SK-N-SH (cell line): ENCODE data around the gene S100A2. TPM values are rescaled to one million over a fixed set of nuclear protein-coding genes. Genes with fewer than 3 reads are reported as not detected.

Source experiments
- CTCF ChIA-PET: fragments of 300-600, 350-600 bp; formaldehyde crosslinking; extraction: SDS; loops from one replicate; lab custom pipeline; 2021; lab: Yijun Ruan, JAX
- POLR2A ChIA-PET: fragments of 350-600 bp; sonication (Branson Sonifier 250); formaldehyde crosslinking; extraction: SDS; loops from one replicate; lab custom pipeline; 2020; ENCODE audit warnings: antibody characterized with exemption, inconsistent platforms; lab: Yijun Ruan, JAX
- DNase-seq: peaks from one replicate; pipeline ENCODE4 v3.0.0; 2012
- H2AFZ ChIP-seq: fragments of 200-600 bp; sonication (generic); 2 replicates; pipeline ENCODE4 v1.8.1; 2016; ENCODE audit warnings: antibody characterized with exemption, mild to moderate bottlenecking, low read depth
- H3F3A ChIP-seq: fragments of 200-600 bp; sonication (generic); replicated peaks from 2 replicates; pipeline ENCODE3; 2016; ENCODE audit warnings: antibody characterized with exemption, mild to moderate bottlenecking; ENCODE audit not compliant: insufficient read depth
- H3K27ac ChIP-seq, 2 experiments: fragments of 200-500 bp in 1 of 2; fragments of 200-600 bp in 1 of 2; sonication (Bioruptor generic) in 1 of 2; sonication (generic), shearing (Covaris generic) in 1 of 2; 2 replicates each; pipeline versions ENCODE4 v1.5.1 to v1.6.1; 2014 to 2016; ENCODE audit warnings: low read depth in 2 of 2, inconsistent platforms in 1 of 2, low read length in 1 of 2, mild to moderate bottlenecking in 1 of 2, mixed read lengths in 1 of 2
- H3K27me3 ChIP-seq: fragments of 200-600 bp; sonication (generic), shearing (Covaris generic); 2 replicates; pipeline ENCODE4 v1.6.1; 2016; ENCODE audit warnings: mixed run types; ENCODE audit not compliant: insufficient read depth
- H3K36me3 ChIP-seq, 2 experiments: fragments of 200-500 bp in 1 of 2; fragments of 200-600 bp in 1 of 2; sonication (Bioruptor generic) in 1 of 2; sonication (generic) in 1 of 2; replicated peaks in 1 of 2; 2 replicates each; pipeline versions ENCODE3 to v1.5.1; 2014 to 2016; ENCODE audit warnings: low read length in 1 of 2, mild to moderate bottlenecking in 1 of 2; ENCODE audit not compliant: insufficient read depth in 2 of 2, control insufficient read depth in 1 of 2
- H3K4me1 ChIP-seq, 2 experiments: fragments of 200-500 bp in 1 of 2; fragments of 200-600 bp in 1 of 2; sonication (Bioruptor generic) in 1 of 2; sonication (generic), shearing (Covaris generic) in 1 of 2; 2 replicates each; pipeline versions ENCODE4 v1.5.1 to v1.6.1; 2014 to 2016; ENCODE audit warnings: low read depth in 1 of 2, low read length in 1 of 2, mixed run types in 1 of 2; ENCODE audit not compliant: insufficient read depth in 2 of 2, control insufficient read depth in 1 of 2
- H3K4me2 ChIP-seq: fragments of 200-600 bp; sonication (generic), shearing (Covaris generic); 2 replicates; pipeline ENCODE4 v1.6.1; 2017; ENCODE audit warnings: mixed run types
- H3K4me3 ChIP-seq, 2 experiments: fragments of 200-500 bp in 1 of 2; fragments of 200-600 bp in 1 of 2; sonication (Bioruptor generic) in 1 of 2; sonication (generic), shearing (Covaris generic) in 1 of 2; 2 replicates each; pipeline versions ENCODE4 v1.5.1 to v1.8.1; 2014 to 2016; ENCODE audit warnings: low read depth in 2 of 2, inconsistent platforms in 1 of 2, low read length in 1 of 2, mild to moderate bottlenecking in 1 of 2, mixed read lengths in 1 of 2, moderate library complexity in 1 of 2
- H3K79me2 ChIP-seq: fragments of 200-600 bp; sonication (generic); 2 replicates; pipeline ENCODE4 v1.8.1; 2017; ENCODE audit warnings: mild to moderate bottlenecking; ENCODE audit not compliant: insufficient read depth
- H3K9ac ChIP-seq: fragments of 200-600 bp; sonication (generic); 2 replicates; pipeline ENCODE4 v1.6.1; 2017; ENCODE audit warnings: mixed run types
- H3K9me2 ChIP-seq: fragments of 200-600 bp; sonication (generic); 2 replicates; pipeline ENCODE4 v1.6.1; 2017; ENCODE audit warnings: mixed run types
- H3K9me3 ChIP-seq: fragments of 200-600 bp; sonication (generic); 2 replicates; pipeline ENCODE4 v1.6.1; 2017; ENCODE audit warnings: mixed run types, mild to moderate bottlenecking, moderate library complexity
- H4K20me1 ChIP-seq: fragments of 200-600 bp; sonication (generic); 2 replicates; pipeline ENCODE4 v1.6.1; 2017; ENCODE audit warnings: mild to moderate bottlenecking, mixed run types; ENCODE audit not compliant: insufficient read depth
- CHD2 ChIP-seq: fragments of 150-350 bp; IDR thresholded peaks from 2 replicates; pipeline ENCODE4 v1.6.1; 2018; ENCODE audit warnings: low read length; ENCODE audit not compliant: partially characterized antibody
- ELF1 ChIP-seq: IDR thresholded peaks from 2 replicates; pipeline ENCODE4 v1.4.0; 2012
- EZH2phosphoT487 ChIP-seq: fragments of 200-600 bp; sonication (generic); IDR thresholded peaks from 2 replicates; pipeline ENCODE4 v1.6.1; 2017; ENCODE audit warnings: low read depth, mixed run types, mild to moderate bottlenecking, antibody characterized with exemption, moderate library complexity, borderline replicate concordance
- FOXM1 ChIP-seq: IDR thresholded peaks from 2 replicates; pipeline ENCODE4 v1.4.0; 2012; ENCODE audit warnings: low read depth, mild to moderate bottlenecking
- NFIC ChIP-seq: IDR thresholded peaks from 2 replicates; pipeline ENCODE4 v1.4.0; 2012; ENCODE audit warnings: borderline replicate concordance
- NRF1 ChIP-seq: IDR thresholded peaks from 2 replicates; pipeline ENCODE4 v1.6.1; 2012; ENCODE audit warnings: low read depth, mild to moderate bottlenecking, low read length
- WGBS: methylation state at CpG from one replicate; pipeline ENCODE4 v1.1.6; 2017; ENCODE audit warnings: low lambda C conversion rate; 5-methylcytosine and 5-hydroxymethylcytosine counted together
- polyA plus RNA-seq, 3 experiments: library from polyadenylated mRNA; depleted of rRNA; stranded (reverse); fragments of >200 nt; gene quantifications; 2 replicates each; pipeline ENCODE4 v1.2.3, GENCODE V29; 2012
- TF ChIP-seq, protein P1 (sequence below): IDR thresholded peaks from 2 replicates; pipeline ENCODE4 v1.4.0; 2012; ENCODE audit warnings: low read depth, borderline replicate concordance
- TF ChIP-seq, protein P2 (sequence below): IDR thresholded peaks from 2 replicates; pipeline ENCODE4 v1.4.0; 2012; ENCODE audit warnings: low read depth, borderline replicate concordance
- TF ChIP-seq, protein P3 (sequence below): fragments of 150-350 bp; IDR thresholded peaks from 2 replicates; pipeline ENCODE4 v1.6.1; 2016; ENCODE audit warnings: mild to moderate bottlenecking, low read depth, low read length

Gene S100A2
- polyA plus RNA-seq, 1 of the 3 experiments (the other 2 are of a cell fraction), result 31.4 TPM

DNA sequence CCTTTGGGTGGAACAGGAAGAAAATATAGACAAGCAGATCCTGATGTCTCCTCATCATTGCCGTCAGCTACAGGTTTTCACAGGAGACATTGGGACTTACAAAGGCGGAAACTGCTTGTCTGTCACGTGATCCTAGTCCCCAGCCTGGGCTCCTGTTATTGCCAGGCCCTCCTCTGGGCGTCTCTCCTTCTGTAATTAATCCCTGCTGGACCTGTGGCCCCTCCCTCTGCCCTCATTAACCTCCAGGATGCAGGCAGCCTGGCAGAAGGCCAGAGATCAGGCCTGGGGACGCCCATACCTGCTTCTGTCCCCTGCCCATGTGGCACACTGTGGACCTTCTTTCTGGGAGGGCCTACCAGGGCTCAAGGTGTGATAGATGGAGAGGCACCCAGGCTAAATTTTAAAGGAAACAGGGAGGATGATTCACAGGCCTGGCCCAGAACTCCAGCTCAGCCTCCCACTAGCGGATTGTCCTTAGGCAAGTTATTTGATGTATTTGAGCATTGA lies 27.3 kb downstream of the S100A2 start:
- Histone ChIP-seq H3K9me3 (no peaks in the 10 kb centered on the region), H3K4me1 (peaks cover 5 to 42% of the 10 kb centered on the region in 2 experiments; a peak in 3 of 4 replicates), H3K4me3 (no peak overlapping the region), H3K36me3 (peaks cover 4 to 11% of the 10 kb centered on the region in 2 experiments), H2AFZ (peak overlapping the region; percentile 20; the same call in 1 of the 2 replicates), H3K4me2 (no peak overlapping the region), H3K9ac (no peak overlapping the region), H3K79me2 (peaks cover 24% of the 10 kb centered on the region), H3K9me2 (no peaks in the 10 kb centered on the region), H3K27ac (peak overlapping the region; percentile 31 to 44; a peak in 3 of 4 replicates), H4K20me1 (peaks cover 4% of the 10 kb centered on the region; the same call in 1 of the 2 replicates), H3F3A (peaks cover 29% of the 10 kb centered on the region), H3K27me3 (no peaks in the 10 kb centered on the region)
- peak; percentile 79 for DNase-seq
- ChIA-PET CTCF (interaction anchor here (1.1 to 8.4 kb wide), 3 partner anchors 11 to 30 kb away, joined by 3 to 45 read pairs (median 20); partner anchors contain the start of gene S100A3), POLR2A (no interaction called here)
- WGBS, result 61% methylated on average over 6 of the region's 6 CpGs
- TF ChIP-seq, protein P1, sequence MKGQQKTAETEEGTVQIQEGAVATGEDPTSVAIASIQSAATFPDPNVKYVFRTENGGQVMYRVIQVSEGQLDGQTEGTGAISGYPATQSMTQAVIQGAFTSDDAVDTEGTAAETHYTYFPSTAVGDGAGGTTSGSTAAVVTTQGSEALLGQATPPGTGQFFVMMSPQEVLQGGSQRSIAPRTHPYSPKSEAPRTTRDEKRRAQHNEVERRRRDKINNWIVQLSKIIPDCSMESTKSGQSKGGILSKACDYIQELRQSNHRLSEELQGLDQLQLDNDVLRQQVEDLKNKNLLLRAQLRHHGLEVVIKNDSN, result peak; percentile 74; the same call in 1 of the 2 replicates
- TF ChIP-seq NFIC, result no peak

DNA sequence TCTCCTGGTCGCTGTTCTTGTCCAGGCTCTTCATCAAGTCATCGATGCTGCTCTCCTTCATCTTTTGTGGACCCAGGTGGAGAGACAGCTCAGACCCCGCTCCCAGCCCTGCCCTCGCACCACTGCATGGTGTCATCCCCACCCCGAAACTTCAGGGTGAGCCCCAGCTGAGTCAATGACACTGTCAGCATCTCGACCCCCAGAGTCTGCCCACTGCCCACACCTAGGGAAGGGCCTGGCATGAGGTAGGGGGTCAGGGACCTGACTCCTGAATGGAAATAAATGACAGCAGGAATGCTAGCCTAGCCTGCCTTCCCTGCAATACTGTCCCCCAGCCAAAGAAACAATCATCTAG lies 28.3 kb downstream of the S100A2 start:
- WGBS, result 89% methylated on average over 6 of the region's 6 CpGs
- peaks cover 4 to 11% of the 10 kb centered on the region in 2 experiments for H3K36me3 ChIP-seq
- H3K4me1 ChIP-seq, result peaks cover 15 to 38% of the 10 kb centered on the region in 2 experiments; a peak in 3 of 4 replicates
- POLR2A ChIA-PET, result no interaction called here
- no peak overlapping the region for H3K4me3 ChIP-seq
- H3K79me2 ChIP-seq, result peaks cover 30% of the 10 kb centered on the region
- no peaks in the 10 kb centered on the region for H3K9me3 ChIP-seq
- DNase-seq, result no peak
- no peaks in the 10 kb centered on the region for H3K27me3 ChIP-seq
- H4K20me1 ChIP-seq, result peaks cover 4% of the 10 kb centered on the region; the same call in 1 of the 2 replicates
- no peak overlapping the region for H3K27ac ChIP-seq
- peaks cover 40% of the 10 kb centered on the region for H3F3A ChIP-seq
- no peaks in the 10 kb centered on the region for H3K9me2 ChIP-seq
- H3K9ac ChIP-seq, result no peak overlapping the region
- CTCF ChIA-PET, result interaction anchor here (0.9 to 8.4 kb wide), 3 partner anchors 26 to 35 kb away, joined by 3 to 45 read pairs (median 20); no protein-coding TSS in a partner anchor
- no peak overlapping the region for H3K4me2 ChIP-seq
- no peak for TF ChIP-seq NFIC
- TF ChIP-seq, protein P2, sequence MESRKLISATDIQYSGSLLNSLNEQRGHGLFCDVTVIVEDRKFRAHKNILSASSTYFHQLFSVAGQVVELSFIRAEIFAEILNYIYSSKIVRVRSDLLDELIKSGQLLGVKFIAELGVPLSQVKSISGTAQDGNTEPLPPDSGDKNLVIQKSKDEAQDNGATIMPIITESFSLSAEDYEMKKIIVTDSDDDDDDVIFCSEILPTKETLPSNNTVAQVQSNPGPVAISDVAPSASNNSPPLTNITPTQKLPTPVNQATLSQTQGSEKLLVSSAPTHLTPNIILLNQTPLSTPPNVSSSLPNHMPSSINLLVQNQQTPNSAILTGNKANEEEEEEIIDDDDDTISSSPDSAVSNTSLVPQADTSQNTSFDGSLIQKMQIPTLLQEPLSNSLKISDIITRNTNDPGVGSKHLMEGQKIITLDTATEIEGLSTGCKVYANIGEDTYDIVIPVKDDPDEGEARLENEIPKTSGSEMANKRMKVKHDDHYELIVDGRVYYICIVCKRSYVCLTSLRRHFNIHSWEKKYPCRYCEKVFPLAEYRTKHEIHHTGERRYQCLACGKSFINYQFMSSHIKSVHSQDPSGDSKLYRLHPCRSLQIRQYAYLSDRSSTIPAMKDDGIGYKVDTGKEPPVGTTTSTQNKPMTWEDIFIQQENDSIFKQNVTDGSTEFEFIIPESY, result no peak
- no peak for TF ChIP-seq ELF1
- TF ChIP-seq NRF1, result no peak
- TF ChIP-seq CHD2, result no peak
- no peak for TF ChIP-seq FOXM1
- TF ChIP-seq, protein P3, sequence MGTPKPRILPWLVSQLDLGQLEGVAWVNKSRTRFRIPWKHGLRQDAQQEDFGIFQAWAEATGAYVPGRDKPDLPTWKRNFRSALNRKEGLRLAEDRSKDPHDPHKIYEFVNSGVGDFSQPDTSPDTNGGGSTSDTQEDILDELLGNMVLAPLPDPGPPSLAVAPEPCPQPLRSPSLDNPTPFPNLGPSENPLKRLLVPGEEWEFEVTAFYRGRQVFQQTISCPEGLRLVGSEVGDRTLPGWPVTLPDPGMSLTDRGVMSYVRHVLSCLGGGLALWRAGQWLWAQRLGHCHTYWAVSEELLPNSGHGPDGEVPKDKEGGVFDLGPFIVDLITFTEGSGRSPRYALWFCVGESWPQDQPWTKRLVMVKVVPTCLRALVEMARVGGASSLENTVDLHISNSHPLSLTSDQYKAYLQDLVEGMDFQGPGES, result no peak
- TF ChIP-seq EZH2phosphoT487, result no peak
- H2AFZ ChIP-seq, result no peak overlapping the region
